ENCODE data around the gene PPP3CA. TPM values are rescaled to one million over a fixed set of nuclear protein-coding genes. Genes with fewer than 3 reads are reported as not detected.

PPP3CA gene
- total RNA-seq, 4 donors from 2014 or later = 41.1 to 69.5 (median 53.6) TPM

GRCh38 chr4:101127176-101127790, 220.0 kb downstream of the PPP3CA start:
- no peak for TF ChIP-seq CTCF (IDR thresholded peaks at IDR 0.05; ENCODE audit: low read depth)

- TF ChIP-seq CTCF (IDR thresholded peaks at IDR 0.05; ENCODE audit: low read depth) = no peak
These were observed 221.3 kb downstream of the PPP3CA start for GRCh38 chr4:101126059-101126458.

- no peak for TF ChIP-seq CTCF (IDR thresholded peaks at IDR 0.05; ENCODE audit: low read depth)
These were observed 222.0 kb downstream of the PPP3CA start for GRCh38 chr4:101125045-101125942.

- TF ChIP-seq CTCF (IDR thresholded peaks at IDR 0.05; ENCODE audit: low read depth) = no peak
These were observed 224.1 kb downstream of the PPP3CA start for GRCh38 chr4:101123231-101123630.

- TF ChIP-seq CTCF (IDR thresholded peaks at IDR 0.05; ENCODE audit: low read depth) = no peak
These were observed 225.3 kb downstream of the PPP3CA start for GRCh38 chr4:101122019-101122418.

GRCh38 chr4:101119141-101119540, 228.2 kb downstream of the PPP3CA start:
- no peak for TF ChIP-seq CTCF (IDR thresholded peaks at IDR 0.05; ENCODE audit: low read depth)

GRCh38 chr4:101118617-101119016, 228.7 kb downstream of the PPP3CA start:
- no peak for TF ChIP-seq CTCF (IDR thresholded peaks at IDR 0.05; ENCODE audit: low read depth)
